HG03342 (cell line): ENCODE data around the gene CHKB.
"Not testable (repeated sequence)": the region's sequence is repeated elsewhere in the genome, so short reads cannot be mapped to it uniquely, and the experiment has no call there.

ENCODE experiments used
- ATAC-seq: cut with Tn5 transposase; IDR thresholded peaks from one replicate; pipeline ENCODE4 v1.9.1; 2021; ENCODE audit warnings: mild to moderate bottlenecking, moderate library complexity; ENCODE audit not compliant: unreplicated experiment

Gene CHKB

DNA sequence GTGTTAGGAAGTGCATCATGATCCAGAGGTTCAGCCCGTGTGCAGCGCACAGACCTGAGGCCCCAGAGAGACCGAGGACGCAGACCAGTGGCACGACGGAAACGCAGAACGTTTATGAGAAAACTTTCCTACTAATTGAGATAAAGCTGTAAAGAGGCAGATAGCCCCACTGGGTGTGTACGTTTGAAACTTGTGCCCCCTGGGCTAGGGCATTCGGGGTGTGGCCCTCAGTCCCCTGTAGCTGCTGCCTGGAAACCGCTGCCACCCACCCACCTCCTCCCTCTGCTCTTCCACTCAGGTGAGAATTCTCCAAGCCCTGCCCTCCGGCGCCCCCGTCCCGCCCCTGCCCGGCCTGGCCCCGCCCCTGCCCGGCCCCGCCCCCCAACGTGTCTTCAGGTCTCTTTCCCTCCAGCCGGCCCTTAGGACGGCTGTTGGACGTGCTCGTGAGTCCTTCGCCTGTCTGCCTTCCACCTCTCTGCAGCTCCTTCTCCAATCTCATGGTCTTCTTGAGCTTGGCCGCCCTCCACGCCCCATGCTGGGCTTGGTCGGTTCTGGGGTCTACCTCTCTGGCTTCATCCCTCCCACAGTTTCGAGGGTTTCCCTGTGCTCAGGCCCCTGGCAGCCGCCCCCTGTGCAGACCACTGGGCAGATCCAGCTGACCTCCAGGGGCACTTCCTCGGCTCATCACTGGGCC, 30.0 kb upstream of the CHKB start:
- ATAC-seq, result no peak

DNA sequence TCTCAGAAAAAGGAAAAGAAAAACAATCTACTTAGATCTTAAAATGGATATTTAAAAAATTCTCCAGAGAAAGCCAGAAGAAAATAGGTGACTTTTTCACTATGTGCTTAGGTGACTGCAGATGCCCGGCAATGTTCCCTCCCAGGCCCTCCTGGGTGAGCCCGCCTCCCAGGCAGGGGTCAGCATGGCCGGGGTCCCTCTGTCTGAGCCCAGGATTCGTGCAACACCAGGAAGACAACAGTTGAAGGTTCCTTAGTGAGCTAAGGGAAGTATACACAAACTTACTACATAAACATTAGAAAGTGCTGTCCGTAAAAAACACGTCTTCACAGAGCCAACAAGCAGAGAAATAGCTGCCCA, 29.5 kb upstream of the CHKB start:
- ATAC-seq, result no peak

DNA sequence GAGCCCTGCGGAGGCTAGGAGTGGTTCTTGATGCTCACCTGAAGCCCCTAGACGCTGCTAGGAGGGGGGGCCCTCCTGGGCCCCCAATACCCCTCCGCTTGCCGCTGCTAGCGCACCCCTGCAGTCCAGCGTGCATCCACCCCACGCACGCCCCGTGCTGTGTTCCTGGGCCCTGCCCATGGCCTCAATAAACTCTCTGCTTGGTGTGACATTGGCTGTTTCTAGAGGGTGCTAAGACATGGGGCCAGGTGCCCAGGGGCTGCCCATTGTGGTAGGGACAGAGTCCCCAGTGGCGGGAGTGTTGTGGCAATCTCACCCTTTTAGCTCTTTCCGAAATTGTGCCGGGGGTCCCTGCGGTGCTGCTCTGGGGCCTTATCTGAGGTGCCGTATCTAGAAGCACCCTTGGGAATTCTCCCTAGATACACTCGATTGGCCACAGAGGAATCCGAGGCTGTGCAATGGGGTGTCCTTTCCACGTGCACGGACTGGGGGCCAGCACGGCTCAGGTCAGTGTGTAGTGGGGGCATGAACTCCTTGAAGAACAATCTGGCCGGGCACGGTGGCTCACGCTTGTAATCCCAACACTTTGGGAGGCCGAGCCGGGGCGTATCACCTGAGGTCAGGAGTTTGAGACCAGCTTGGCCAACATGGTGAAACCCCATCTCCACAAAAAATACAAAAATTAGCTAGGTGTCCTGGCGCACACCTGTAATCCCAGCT, 28.9 kb upstream of the CHKB start:
- no peak for ATAC-seq

- ATAC-seq, result no peak
Measured at GRCh38 chr22:50610581-50610980, 27.9 kb upstream of the CHKB start.

- no peak for ATAC-seq
Measured at GRCh38 chr22:50610041-50610451, 27.4 kb upstream of the CHKB start.

- ATAC-seq, result no peak
Measured at GRCh38 chr22:50609599-50609998, 26.9 kb upstream of the CHKB start.

GRCh38 chr22:50608996-50609395, 26.3 kb upstream of the CHKB start:
- ATAC-seq, result no peak

DNA sequence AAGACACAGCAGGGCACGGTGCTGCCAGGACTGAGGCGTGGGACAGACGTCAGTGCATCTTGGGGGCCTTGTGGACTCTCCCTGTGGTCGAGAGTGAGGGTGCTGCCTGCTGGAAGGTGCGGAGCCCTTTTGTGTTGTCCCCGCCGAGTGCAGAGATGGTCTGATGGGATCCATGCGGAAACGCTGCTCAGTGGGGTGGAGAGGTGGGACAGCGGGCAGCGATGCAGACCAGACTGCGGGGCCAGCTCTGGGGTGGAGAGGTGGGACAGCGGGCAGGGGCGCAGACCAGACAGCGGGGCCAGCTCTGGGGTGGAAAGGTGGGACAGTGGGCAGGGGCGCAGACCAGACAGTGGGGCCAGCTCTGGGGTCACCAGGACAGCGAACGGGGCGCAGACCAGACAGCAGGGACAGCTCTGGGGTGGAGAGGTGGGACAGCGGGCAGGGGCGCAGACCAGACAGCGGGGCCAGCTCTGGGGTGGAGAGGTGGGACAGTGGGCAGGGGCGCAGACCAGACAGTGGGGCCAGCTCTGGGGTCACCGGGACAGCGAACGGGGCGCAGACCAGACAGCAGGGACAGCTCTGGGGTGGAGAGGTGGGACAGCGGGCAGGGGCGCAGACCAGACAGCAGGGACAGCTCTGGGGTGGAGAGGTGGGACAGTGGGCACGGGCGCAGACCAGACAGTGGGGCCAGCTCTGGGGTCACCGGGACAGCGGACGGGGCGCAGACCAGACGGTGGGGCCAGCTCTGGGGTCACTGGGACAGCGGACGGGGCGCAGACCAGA, 25.6 kb upstream of the CHKB start:
- not testable (repeated sequence) for ATAC-seq

DNA sequence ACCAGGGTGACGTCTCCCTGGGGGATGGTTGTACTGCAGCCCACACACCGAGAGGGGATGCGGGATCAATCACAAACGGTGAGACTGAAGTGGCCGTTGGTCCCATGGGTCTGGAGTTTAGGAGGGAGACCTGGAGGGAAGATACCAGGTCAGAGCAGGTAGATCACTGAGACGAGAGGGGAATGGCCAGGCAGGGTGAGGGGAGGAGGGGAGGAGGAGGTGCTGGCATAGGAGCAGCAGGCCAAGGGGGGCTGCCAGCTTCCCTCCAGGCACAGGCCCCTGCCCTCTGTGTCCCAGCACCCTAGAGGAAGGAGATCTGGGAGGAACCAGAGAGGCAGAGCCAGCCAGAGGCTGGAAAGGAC, 25.0 kb upstream of the CHKB start:
- no peak for ATAC-seq

DNA sequence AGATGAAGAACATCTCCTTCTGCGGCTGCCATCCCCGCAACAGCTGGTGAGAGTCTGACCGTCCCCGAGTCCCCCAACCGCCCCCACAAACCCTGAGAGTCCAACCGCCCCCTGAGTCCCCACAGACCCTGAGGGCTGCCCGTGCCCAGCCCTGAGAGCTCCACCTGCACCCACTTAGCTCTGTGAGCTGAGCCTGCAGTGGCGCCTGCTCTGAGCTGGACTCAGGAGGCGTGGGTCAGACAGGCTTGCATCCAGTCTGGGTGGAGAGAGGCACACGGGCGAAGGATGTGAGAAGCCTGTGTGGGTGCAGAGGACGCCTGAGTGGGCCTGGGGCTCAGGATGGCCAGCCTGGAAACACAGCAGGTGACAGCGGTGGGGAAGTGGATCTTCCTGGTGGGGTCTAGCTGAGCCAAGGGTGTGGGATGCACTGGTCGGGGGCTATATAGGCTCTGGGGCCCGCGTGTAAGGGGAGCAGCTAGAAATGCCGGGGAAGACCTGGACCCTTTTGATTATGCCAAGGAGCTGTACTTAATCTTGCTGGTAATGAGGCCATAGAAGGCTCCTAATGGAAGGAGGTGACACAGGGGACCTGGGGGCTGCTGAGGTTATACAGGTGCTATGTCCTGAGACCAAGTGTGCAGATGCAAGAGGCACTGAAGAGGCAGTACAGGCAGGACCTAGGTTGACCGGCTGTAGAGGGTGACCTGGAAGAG, 24.5 kb upstream of the CHKB start:
- ATAC-seq, result no peak

- ATAC-seq, result no peak
Measured at GRCh38 chr22:50606165-50606945, 23.7 kb upstream of the CHKB start.

GRCh38 chr22:50605613-50606074, 23.0 kb upstream of the CHKB start:
- ATAC-seq, result no peak

DNA sequence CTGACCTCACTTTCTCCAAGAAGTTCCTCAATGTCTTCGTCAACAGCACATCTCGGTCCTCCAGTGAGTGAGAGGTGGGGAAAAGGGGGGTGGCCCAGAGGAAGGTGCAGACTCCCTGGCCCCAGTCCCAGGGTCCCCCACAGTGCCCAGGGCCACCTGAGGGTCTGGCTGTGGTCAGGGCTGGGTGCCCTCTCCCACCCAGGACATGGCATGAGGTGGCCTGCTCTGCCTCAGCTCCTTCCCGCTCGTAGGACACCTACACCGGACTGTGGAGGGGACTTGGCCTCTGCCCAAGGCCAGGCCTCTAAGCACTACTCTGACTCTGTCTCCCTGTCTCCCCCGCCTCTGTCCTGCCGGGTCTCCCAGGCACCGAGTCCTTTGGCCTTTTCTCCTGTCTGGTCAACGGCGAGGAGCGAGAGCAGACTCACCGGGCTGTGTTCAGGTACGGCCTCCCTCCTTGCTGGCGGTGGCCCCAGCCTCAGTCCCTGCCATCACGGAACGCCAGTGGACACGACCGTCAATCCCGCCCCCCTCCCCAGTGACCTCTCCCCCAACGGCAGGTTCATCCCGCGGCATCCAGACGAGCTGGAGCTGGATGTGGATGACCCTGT, 22.5 kb upstream of the CHKB start:
- no peak for ATAC-seq

GRCh38 chr22:50604256-50605001, 21.8 kb upstream of the CHKB start:
- no peak for ATAC-seq

- no peak for ATAC-seq
Measured at GRCh38 chr22:50603511-50604255, 21.0 kb upstream of the CHKB start.

- ATAC-seq, result no peak
Measured at GRCh38 chr22:50602338-50602700, 19.7 kb upstream of the CHKB start.

DNA sequence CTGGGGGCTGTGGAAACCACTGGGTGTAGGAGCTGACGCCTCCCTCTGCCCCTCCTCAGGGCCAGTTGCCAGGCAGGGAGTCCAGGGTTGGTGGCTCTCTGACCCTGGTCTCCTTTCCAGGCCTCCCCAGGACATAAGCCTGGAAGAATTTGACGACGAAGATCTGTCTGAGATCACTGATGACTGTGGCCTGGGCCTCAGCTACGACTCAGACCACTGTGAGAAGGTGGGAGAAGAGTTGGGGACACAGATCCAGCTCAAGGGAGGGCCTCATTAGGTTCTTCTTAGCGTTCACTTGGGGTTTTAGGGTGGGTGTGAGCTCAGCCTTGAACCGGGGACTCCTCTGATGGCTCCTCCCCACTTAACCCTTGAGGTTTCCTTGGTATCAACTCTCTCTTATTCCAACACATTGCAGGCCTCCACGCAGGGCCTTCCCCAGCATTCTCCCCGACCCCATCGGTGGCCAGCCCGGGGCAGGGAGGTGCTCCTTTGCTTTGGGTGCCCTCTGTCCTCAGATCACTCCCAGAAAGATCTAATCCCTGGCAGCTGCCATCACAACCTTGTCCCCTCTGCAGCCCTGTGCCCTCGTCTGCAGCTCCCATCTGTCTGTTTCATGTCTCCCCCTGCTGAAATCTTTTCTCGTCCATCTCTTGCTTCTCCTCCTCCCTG, 19.2 kb upstream of the CHKB start:
- no peak for ATAC-seq

GRCh38 chr22:50600967-50601668, 18.5 kb upstream of the CHKB start:
- ATAC-seq, result no peak
